Endodermal cell (in vitro differentiated cells): Measurements from ENCODE around the gene SPATA32. TPM values are rescaled to one million over a fixed set of nuclear protein-coding genes. Genes with fewer than 3 reads are reported as not detected.

ENCODE experiments used
- DNase-seq: peaks from one replicate; pipeline ENCODE4 v3.0.0-alpha.2; 2017
- H3K27ac ChIP-seq: 2 replicates; pipeline ENCODE4 v1.5.1; 2013; ENCODE audit warnings: mild to moderate bottlenecking, low read depth, low read length, moderate library complexity
- H3K27me3 ChIP-seq: 2 replicates; pipeline ENCODE4 v1.6.1; 2013; ENCODE audit warnings: mild to moderate bottlenecking, low read length, moderate library complexity; ENCODE audit not compliant: insufficient read depth, control insufficient read depth, poor library complexity, severe bottlenecking
- H3K36me3 ChIP-seq: 2 replicates; pipeline ENCODE4 v1.7.0; 2013; ENCODE audit warnings: mild to moderate bottlenecking, low read length, moderate library complexity; ENCODE audit not compliant: control insufficient read depth, insufficient read depth
- H3K4me1 ChIP-seq: one replicate; pipeline ENCODE4 v1.7.0; 2013; ENCODE audit warnings: low read length; ENCODE audit not compliant: control insufficient read depth, insufficient read depth
- H3K4me3 ChIP-seq: 2 replicates; pipeline ENCODE4 v1.5.1; 2013; ENCODE audit warnings: mild to moderate bottlenecking, low read length, moderate library complexity
- H3K9ac ChIP-seq: 2 replicates; pipeline ENCODE4 v1.6.1; 2013; ENCODE audit warnings: mild to moderate bottlenecking, low read length, moderate library complexity; ENCODE audit not compliant: poor library complexity, severe bottlenecking; ENCODE audit errors: extremely low read depth
- H3K9me3 ChIP-seq: 2 replicates; pipeline ENCODE4 v1.6.1; 2013; ENCODE audit warnings: mild to moderate bottlenecking, low read length, moderate library complexity; ENCODE audit not compliant: control insufficient read depth
- H3K27ac Mint-ChIP-seq: 2 replicates; pipeline ENCODE4 v1.8.0; 2020; ENCODE audit warnings: mixed read lengths
- H3K27me3 Mint-ChIP-seq: 2 replicates; pipeline ENCODE4 v1.8.0; 2021; ENCODE audit warnings: mild to moderate bottlenecking, mixed read lengths; ENCODE audit not compliant: insufficient read depth
- H3K36me3 Mint-ChIP-seq: 2 replicates; pipeline ENCODE4 v1.8.0; 2020; ENCODE audit warnings: low read depth, mixed read lengths
- H3K4me1 Mint-ChIP-seq: 2 replicates; pipeline ENCODE4 v1.8.0; 2020; ENCODE audit warnings: mixed read lengths
- H3K4me3 Mint-ChIP-seq: 2 replicates; pipeline ENCODE4 v1.8.0; 2020; ENCODE audit warnings: mild to moderate bottlenecking, moderate library complexity, mixed read lengths
- H3K9me3 Mint-ChIP-seq: 2 replicates; pipeline ENCODE4 v1.8.0; 2020; ENCODE audit warnings: mild to moderate bottlenecking, mixed read lengths
- WGBS, 2 experiments: methylation state at CpG; one replicate each; pipeline versions ENCODE4 v1.1.5 to v1.1.7; 2013; ENCODE audit warnings: missing lambda C conversion rate in 2 of 2, mixed read lengths in 1 of 2; ENCODE audit not compliant: insufficient coverage in 1 of 2, insufficient read length in 1 of 2; 5-methylcytosine and 5-hydroxymethylcytosine counted together
- total RNA-seq, 2 donors: library from RNA; stranded (reverse); fragmentation: NEBNext Ultra II Directional in 1 of 2; extraction: Animal tissue kit (Norgen Biotek cat#: 25700) in 1 of 2; gene quantifications; 2 replicates in 1 of 2; 3 replicates in 1 of 2; pipeline ENCODE4 v1.2.1, GENCODE V29; 2021
- TF ChIP-seq, protein P1 (sequence below): fragments of 200-600 bp; sonication (generic); conservative IDR thresholded peaks from 2 replicates; pipeline ENCODE4 v1.5.0; 2021; ENCODE audit warnings: antibody characterized with exemption, mild to moderate bottlenecking

Gene SPATA32
- total RNA-seq, 2 donors from 2014 or later, result 0.18 TPM; not detected in 1

DNA sequence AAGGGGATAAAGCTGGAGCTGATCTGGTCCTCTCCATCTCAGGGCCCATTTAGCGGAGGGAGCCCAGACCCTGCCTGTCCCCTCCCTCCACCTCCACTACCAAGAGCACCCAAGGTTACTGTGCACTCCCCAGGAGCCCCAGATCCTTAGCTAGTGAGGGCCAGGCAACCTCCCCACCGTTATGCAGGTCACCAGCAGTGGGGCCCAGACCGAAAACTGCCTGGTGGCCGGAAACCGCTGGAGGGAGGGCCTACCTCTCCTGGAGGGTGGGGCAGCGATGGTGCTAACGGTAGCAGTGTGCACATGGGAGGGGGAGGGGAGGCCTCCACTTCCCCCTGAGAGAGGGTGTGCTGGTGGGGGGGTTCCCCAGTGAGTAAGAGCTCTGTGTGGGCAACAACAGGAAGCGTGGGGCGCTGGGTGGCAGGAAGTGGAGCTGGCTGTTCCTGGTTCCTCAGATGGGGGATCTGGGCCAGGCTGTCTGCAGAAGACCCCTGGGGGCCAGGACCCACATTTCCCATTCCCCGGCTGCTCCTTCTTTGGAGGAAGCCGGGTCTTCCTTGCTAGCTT is 35.8 kb downstream of the SPATA32 start:
- Mint-ChIP-seq H3K36me3 (no peaks in the 10 kb centered on the region), H3K4me3 (no peak overlapping the region), H3K9me3 (no peaks in the 10 kb centered on the region), H3K4me1 (peaks cover 8% of the 10 kb centered on the region), H3K27ac (no peak overlapping the region), H3K27me3 (peaks cover 54% of the 10 kb centered on the region)
- H3K27ac ChIP-seq, result no peak overlapping the region
- H3K4me1 ChIP-seq, result no peaks in the 10 kb centered on the region
- 67 to 80% methylated on average over 5 to 11 of the region's 11 CpGs for WGBS, 2 experiments
- no peak overlapping the region for H3K4me3 ChIP-seq
- peak; percentile 53 for DNase-seq
- no peaks in the 10 kb centered on the region for H3K9me3 ChIP-seq
- H3K9ac ChIP-seq, result no peak overlapping the region
- H3K27me3 ChIP-seq, result peaks cover 33% of the 10 kb centered on the region
- TF ChIP-seq, protein P1, sequence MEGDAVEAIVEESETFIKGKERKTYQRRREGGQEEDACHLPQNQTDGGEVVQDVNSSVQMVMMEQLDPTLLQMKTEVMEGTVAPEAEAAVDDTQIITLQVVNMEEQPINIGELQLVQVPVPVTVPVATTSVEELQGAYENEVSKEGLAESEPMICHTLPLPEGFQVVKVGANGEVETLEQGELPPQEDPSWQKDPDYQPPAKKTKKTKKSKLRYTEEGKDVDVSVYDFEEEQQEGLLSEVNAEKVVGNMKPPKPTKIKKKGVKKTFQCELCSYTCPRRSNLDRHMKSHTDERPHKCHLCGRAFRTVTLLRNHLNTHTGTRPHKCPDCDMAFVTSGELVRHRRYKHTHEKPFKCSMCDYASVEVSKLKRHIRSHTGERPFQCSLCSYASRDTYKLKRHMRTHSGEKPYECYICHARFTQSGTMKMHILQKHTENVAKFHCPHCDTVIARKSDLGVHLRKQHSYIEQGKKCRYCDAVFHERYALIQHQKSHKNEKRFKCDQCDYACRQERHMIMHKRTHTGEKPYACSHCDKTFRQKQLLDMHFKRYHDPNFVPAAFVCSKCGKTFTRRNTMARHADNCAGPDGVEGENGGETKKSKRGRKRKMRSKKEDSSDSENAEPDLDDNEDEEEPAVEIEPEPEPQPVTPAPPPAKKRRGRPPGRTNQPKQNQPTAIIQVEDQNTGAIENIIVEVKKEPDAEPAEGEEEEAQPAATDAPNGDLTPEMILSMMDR, result no peak
- H3K36me3 ChIP-seq, result no peaks in the 10 kb centered on the region

DNA sequence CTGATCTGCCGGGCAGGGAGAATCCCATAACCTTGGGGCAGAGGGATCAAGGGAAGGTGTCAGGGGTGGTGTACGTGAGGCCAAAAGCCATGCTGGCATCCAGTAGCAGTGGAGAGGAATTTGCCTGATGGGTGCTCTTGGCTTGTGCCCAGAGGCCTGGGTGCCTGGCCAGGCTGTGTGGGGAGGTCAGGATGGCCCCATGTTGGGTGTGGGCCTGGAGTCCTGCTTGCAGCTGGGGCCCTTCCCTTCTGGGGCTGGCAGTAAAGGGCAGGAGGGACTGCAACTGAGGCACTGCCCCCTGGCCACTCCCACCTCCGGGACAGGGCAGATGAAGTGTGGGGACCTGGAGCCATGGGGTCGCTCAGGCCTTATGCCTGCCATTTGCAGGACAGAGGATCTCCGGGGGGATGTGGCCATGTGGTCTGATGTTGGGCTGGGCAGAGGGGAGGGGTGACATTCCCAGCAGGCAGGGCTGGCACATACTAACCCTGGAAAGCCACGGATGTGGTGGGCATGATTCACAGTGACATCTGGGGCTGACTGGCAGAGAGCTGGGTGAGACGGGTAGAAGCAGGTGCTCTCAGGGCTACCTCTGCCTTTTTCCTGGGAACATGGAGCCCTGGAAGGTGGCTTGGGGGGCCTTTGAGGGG is 36.7 kb downstream of the SPATA32 start:
- Mint-ChIP-seq H3K9me3 (no peaks in the 10 kb centered on the region), H3K4me3 (no peak overlapping the region), H3K27me3 (peaks cover 56% of the 10 kb centered on the region), H3K4me1 (peaks cover 8% of the 10 kb centered on the region), H3K27ac (no peak overlapping the region), H3K36me3 (no peaks in the 10 kb centered on the region)
- Histone ChIP-seq H3K36me3 (no peaks in the 10 kb centered on the region), H3K9me3 (no peaks in the 10 kb centered on the region), H3K27me3 (peaks cover 42% of the 10 kb centered on the region), H3K9ac (no peak overlapping the region), H3K4me3 (no peak overlapping the region), H3K4me1 (no peaks in the 10 kb centered on the region), H3K27ac (no peak overlapping the region)
- DNase-seq, result no peak
- TF ChIP-seq, protein P1, result no peak
- WGBS, 2 experiments, result 79 to 91% methylated on average over 5 to 7 of the region's 7 CpGs

DNA sequence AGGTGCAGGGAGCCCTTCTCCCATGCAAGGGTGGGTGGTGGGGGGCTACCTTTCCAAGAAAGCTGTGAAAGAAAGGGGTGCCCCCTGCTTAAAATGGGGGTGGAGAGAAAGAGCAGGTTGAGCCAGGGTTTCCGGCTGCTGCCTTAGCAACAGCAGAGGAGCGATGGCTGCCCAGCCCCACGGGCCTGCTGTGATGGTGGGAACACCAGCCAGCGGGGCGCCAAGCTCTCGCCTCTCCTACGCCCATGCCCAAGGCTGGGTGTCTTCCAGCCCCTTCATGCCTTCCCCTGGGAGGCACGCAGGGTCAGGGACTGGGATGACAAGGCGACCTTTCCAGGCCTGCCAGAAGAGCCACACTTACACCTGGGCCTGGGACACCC is 37.2 kb downstream of the SPATA32 start:
- no peaks in the 10 kb centered on the region for H3K36me3 Mint-ChIP-seq
- no peak overlapping the region for H3K9ac ChIP-seq
- H3K27me3 ChIP-seq, result peaks cover 47% of the 10 kb centered on the region
- no peaks in the 10 kb centered on the region for H3K36me3 ChIP-seq
- TF ChIP-seq, protein P1, result no peak
- H3K9me3 Mint-ChIP-seq, result no peaks in the 10 kb centered on the region
- peaks cover 8% of the 10 kb centered on the region for H3K4me1 Mint-ChIP-seq
- no peak overlapping the region for H3K27ac Mint-ChIP-seq
- peaks cover 58% of the 10 kb centered on the region for H3K27me3 Mint-ChIP-seq
- DNase-seq, result no peak
- no peaks in the 10 kb centered on the region for H3K4me1 ChIP-seq
- no peak overlapping the region for H3K4me3 Mint-ChIP-seq
- no peaks in the 10 kb centered on the region for H3K9me3 ChIP-seq
- no peak overlapping the region for H3K27ac ChIP-seq
- no peak overlapping the region for H3K4me3 ChIP-seq
- 90 to 92% methylated on average over 8 to 9 of the region's 9 CpGs for WGBS, 2 experiments
